Measurements from ENCODE around the gene STX1A.

The STX1A gene

GRCh38 chr7:73734619-73735527, 15.4 kb upstream of the STX1A start:
- Histone ChIP-seq H3K4me3 (ENCODE audit: low read depth, low read length, poor library complexity, severe bottlenecking) (no peak overlapping the region), H3K4me2 (ENCODE audit: low read length) (no peak overlapping the region), H3K27me3 (ENCODE audit: insufficient read depth, low read length) (no peaks in the 10 kb centered on the region), H3K36me3 (ENCODE audit: insufficient read depth, low read length) (peaks cover 16% of the 10 kb centered on the region), H3K9ac (ENCODE audit: low read length) (no peak overlapping the region; the same call in 1 of the 2 replicates), H3K9me2 (ENCODE audit: low read depth, low read length) (no peaks in the 10 kb centered on the region), H3K27ac (ENCODE audit: low read depth, low read length, poor library complexity, severe bottlenecking) (no peak overlapping the region), H3K9me3 (ENCODE audit: low read length) (no peaks in the 10 kb centered on the region), H3K79me2 (ENCODE audit: insufficient read depth, low read length) (no peaks in the 10 kb centered on the region), H2AFZ (ENCODE audit: low read length) (no peak overlapping the region), H3K4me1 (ENCODE audit: insufficient read depth, low read length, severe bottlenecking) (peaks cover 10% of the 10 kb centered on the region), H3F3A (ENCODE audit: insufficient read depth, low read length) (no peaks in the 10 kb centered on the region), H4K20me1 (ENCODE audit: insufficient read depth, low read length) (no peaks in the 10 kb centered on the region)
- TF ChIP-seq EZH2 (IDR thresholded peaks at IDR 0.05; ENCODE audit: borderline replicate concordance, low read length) (no peak), CTCF (IDR thresholded peaks at IDR 0.05; ENCODE audit: low read length) (peak; percentile 98)

GRCh38 chr7:73732397-73732796, 12.9 kb upstream of the STX1A start:
- no peak for TF ChIP-seq CTCF (IDR thresholded peaks at IDR 0.05; ENCODE audit: low read length)
- no peak for TF ChIP-seq EZH2 (IDR thresholded peaks at IDR 0.05; ENCODE audit: borderline replicate concordance, low read length)
- no peak overlapping the region for H2AFZ ChIP-seq (ENCODE audit: low read length)
- no peak overlapping the region for H3K4me3 ChIP-seq (ENCODE audit: low read depth, low read length, poor library complexity, severe bottlenecking)
- H3K9ac ChIP-seq (ENCODE audit: low read length): no peak overlapping the region
- no peaks in the 10 kb centered on the region for H4K20me1 ChIP-seq (ENCODE audit: insufficient read depth, low read length)
- H3K27me3 ChIP-seq (ENCODE audit: insufficient read depth, low read length): no peaks in the 10 kb centered on the region
- H3K79me2 ChIP-seq (ENCODE audit: insufficient read depth, low read length): no peaks in the 10 kb centered on the region
- peaks cover 12% of the 10 kb centered on the region for H3K36me3 ChIP-seq (ENCODE audit: insufficient read depth, low read length)
- no peak overlapping the region for H3K27ac ChIP-seq (ENCODE audit: low read depth, low read length, poor library complexity, severe bottlenecking)
- no peaks in the 10 kb centered on the region for H3K9me3 ChIP-seq (ENCODE audit: low read length)
- H3K4me2 ChIP-seq (ENCODE audit: low read length): no peak overlapping the region
- no peaks in the 10 kb centered on the region for H3K4me1 ChIP-seq (ENCODE audit: insufficient read depth, low read length, severe bottlenecking)
- H3F3A ChIP-seq (ENCODE audit: insufficient read depth, low read length): no peaks in the 10 kb centered on the region
- no peaks in the 10 kb centered on the region for H3K9me2 ChIP-seq (ENCODE audit: low read depth, low read length)

- TF ChIP-seq EZH2 (IDR thresholded peaks at IDR 0.05; ENCODE audit: borderline replicate concordance, low read length) (no peak), CTCF (IDR thresholded peaks at IDR 0.05; ENCODE audit: low read length) (no peak)
- Histone ChIP-seq H3K4me2 (ENCODE audit: low read length) (no peak overlapping the region), H3K27me3 (ENCODE audit: insufficient read depth, low read length) (no peaks in the 10 kb centered on the region), H3K36me3 (ENCODE audit: insufficient read depth, low read length) (no peaks in the 10 kb centered on the region), H3K4me1 (ENCODE audit: insufficient read depth, low read length, severe bottlenecking) (no peaks in the 10 kb centered on the region), H3K9me2 (ENCODE audit: low read depth, low read length) (no peaks in the 10 kb centered on the region), H3F3A (ENCODE audit: insufficient read depth, low read length) (no peaks in the 10 kb centered on the region), H3K27ac (ENCODE audit: low read depth, low read length, poor library complexity, severe bottlenecking) (no peak overlapping the region), H3K79me2 (ENCODE audit: insufficient read depth, low read length) (no peaks in the 10 kb centered on the region), H4K20me1 (ENCODE audit: insufficient read depth, low read length) (no peaks in the 10 kb centered on the region), H2AFZ (ENCODE audit: low read length) (no peak overlapping the region), H3K9me3 (ENCODE audit: low read length) (no peaks in the 10 kb centered on the region), H3K4me3 (ENCODE audit: low read depth, low read length, poor library complexity, severe bottlenecking) (no peak overlapping the region), H3K9ac (ENCODE audit: low read length) (no peak overlapping the region)
Measured at GRCh38 chr7:73730485-73730884, 11.0 kb upstream of the STX1A start.

All from OCI-LY1 (cell line).